Frontal cortex (tissue), 4 donors: Measurements from ENCODE around the gene EPB41L2. TPM values are rescaled to one million over a fixed set of nuclear protein-coding genes. Genes with fewer than 3 reads are reported as not detected.

Experiments used
- DNase-seq, 2 donors: peaks; one replicate each; pipeline ENCODE4 v3.0.0; 2012; ENCODE audit warnings: low spot score in 2 of 2
- FAIRE-seq: peaks from 2 replicates; lab custom pipeline; 2012; peaks lifted over from hg19 to GRCh38; lab: Jason Lieb, UNC
- total RNA-seq: library from RNA; depleted of rRNA; stranded (reverse); fragments of >200 nt; gene quantifications from one replicate; pipeline ENCODE4 v1.2.3, GENCODE V29; 2014
- donor health status: control.
- donor health status: control.
- donor health status: control.

The EPB41L2 gene
- total RNA-seq, 1 donor from 2014 or later: 30.2 TPM

GRCh38 chr6:131062241-131063027 lies 611 bp downstream of the EPB41L2 start:
- DNase-seq: peak; percentile 28 to 41
- FAIRE-seq: no peak

GRCh38 chr6:131061751-131062119 lies 1.3 kb downstream of the EPB41L2 start:
- DNase-seq (no peak), FAIRE-seq (no peak)

- no peak for DNase-seq
These were observed 1.8 kb downstream of the EPB41L2 start for GRCh38 chr6:131061041-131061750.

GRCh38 chr6:131060311-131060710 lies 2.7 kb downstream of the EPB41L2 start:
- FAIRE-seq: no peak
- no peak for DNase-seq

More at GRCh38 chr6:131061041-131061750, 1.8 kb downstream of the EPB41L2 start:
- no peak for FAIRE-seq

- FAIRE-seq (no peak), DNase-seq (no peak)
These were observed 3.6 kb downstream of the EPB41L2 start for GRCh38 chr6:131059486-131059885.

- DNase-seq (no peak), FAIRE-seq (no peak)
These were observed 4.8 kb downstream of the EPB41L2 start for GRCh38 chr6:131058236-131058635.

GRCh38 chr6:131054392-131055250 lies 8.4 kb downstream of the EPB41L2 start:
- no peak for DNase-seq
- no peak for FAIRE-seq

- no peak for FAIRE-seq
These were observed 9.4 kb downstream of the EPB41L2 start for GRCh38 chr6:131053546-131054240.

GRCh38 chr6:131052181-131052580 lies 10.9 kb downstream of the EPB41L2 start:
- DNase-seq (no peak), FAIRE-seq (no peak)

More at GRCh38 chr6:131053546-131054240, 9.4 kb downstream of the EPB41L2 start:
- DNase-seq: no peak

- FAIRE-seq (no peak), DNase-seq (no peak)
These were observed 11.7 kb downstream of the EPB41L2 start for GRCh38 chr6:131051341-131051740.

- DNase-seq: no peak
- no peak for FAIRE-seq
These were observed 13.4 kb downstream of the EPB41L2 start for GRCh38 chr6:131049608-131050007.

- FAIRE-seq: no peak
- no peak for DNase-seq
These were observed 14.0 kb downstream of the EPB41L2 start for GRCh38 chr6:131048933-131049515.

GRCh38 chr6:131048459-131048858 lies 14.6 kb downstream of the EPB41L2 start:
- no peak for FAIRE-seq
- DNase-seq: no peak

GRCh38 chr6:131045139-131045538 lies 17.9 kb downstream of the EPB41L2 start:
- DNase-seq (no peak), FAIRE-seq (peak; percentile 36)

GRCh38 chr6:131043902-131044447 lies 19.1 kb downstream of the EPB41L2 start:
- peak; percentile 15 for FAIRE-seq
- DNase-seq: no peak

- no peak for FAIRE-seq
- no peak for DNase-seq
These were observed 20.4 kb downstream of the EPB41L2 start for GRCh38 chr6:131042664-131043063.

GRCh38 chr6:131041814-131042213 lies 21.2 kb downstream of the EPB41L2 start:
- peak; percentile 64 for FAIRE-seq
- no peak for DNase-seq

GRCh38 chr6:131040866-131041265 lies 22.2 kb downstream of the EPB41L2 start:
- no peak for FAIRE-seq

GRCh38 chr6:131039345-131039680 lies 23.7 kb downstream of the EPB41L2 start:
- DNase-seq (no peak), FAIRE-seq (no peak)

More at GRCh38 chr6:131040866-131041265, 22.2 kb downstream of the EPB41L2 start:
- DNase-seq: no peak
